RWPE2 (cell line): ENCODE data around the gene CKMT1A.
"Not testable (repeated sequence)": the region's sequence is repeated elsewhere in the genome, so short reads cannot be mapped to it uniquely, and the experiment has no call there.

Experiments
- ATAC-seq: fragments of 200-7000 bp; cut with Tn5 transposase; 3 replicates; pipeline ENCODE4 v1.9.1; 2021; ENCODE audit warnings: low read depth
- DNase-seq: peaks from one replicate; pipeline ENCODE4 v3.0.0-alpha.2; 2020; ENCODE audit warnings: low spot score
- H3K27ac ChIP-seq: fragments of 450-650 bp; 2 replicates; pipeline ENCODE4 v1.5.1; 2017; ENCODE audit warnings: mild to moderate bottlenecking; ENCODE audit not compliant: poor library complexity, severe bottlenecking
- H3K27me3 ChIP-seq: fragments of 250-450 bp; sonication (Bioruptor Pico); 2 replicates; pipeline ENCODE4 v1.5.1; 2021; ENCODE audit warnings: mild to moderate bottlenecking, moderate library complexity; ENCODE audit not compliant: insufficient read depth, poor library complexity, severe bottlenecking
- H3K36me3 ChIP-seq: fragments of 250-450 bp; sonication (Bioruptor Pico); 2 replicates; pipeline ENCODE4 v1.5.1; 2020; ENCODE audit warnings: low read depth, mild to moderate bottlenecking, moderate library complexity
- H3K4me1 ChIP-seq: fragments of 250-450 bp; sonication (Bioruptor Pico); 2 replicates; pipeline ENCODE4 v1.5.1; 2021; ENCODE audit warnings: mild to moderate bottlenecking, moderate library complexity; ENCODE audit not compliant: insufficient read depth, poor library complexity, severe bottlenecking
- H3K4me3 ChIP-seq: fragments of 250-450 bp; sonication (Bioruptor Pico); 2 replicates; pipeline ENCODE4 v1.5.1; 2021; ENCODE audit warnings: mild to moderate bottlenecking, moderate library complexity; ENCODE audit not compliant: severe bottlenecking
- H3K9me3 ChIP-seq: fragments of 250-450 bp; sonication (Bioruptor Pico); 2 replicates; pipeline ENCODE4 v1.5.1; 2021; ENCODE audit warnings: mild to moderate bottlenecking, moderate library complexity; ENCODE audit not compliant: severe bottlenecking
- CTCF ChIP-seq: fragments of 450-650 bp; IDR thresholded peaks from one replicate; pipeline ENCODE4 v1.5.1; 2017; ENCODE audit warnings: mild to moderate bottlenecking, moderate library complexity; ENCODE audit not compliant: poor library complexity, severe bottlenecking

The CKMT1A gene

GRCh38 chr15:43735416-43735815 lies 41.8 kb downstream of the CKMT1A start:
- Histone ChIP-seq H3K4me1 (no peaks in the 10 kb centered on the region), H3K4me3 (no peak overlapping the region), H3K27me3 (no peaks in the 10 kb centered on the region), H3K27ac (no peak overlapping the region), H3K36me3 (no peaks in the 10 kb centered on the region), H3K9me3 (no peaks in the 10 kb centered on the region)
- no peak for DNase-seq
- TF ChIP-seq CTCF = no peak
- no peak for ATAC-seq

- H3K27ac ChIP-seq = peak within 1 kb of the TSS; percentile 70
- not testable (repeated sequence) for H3K27me3 ChIP-seq, H3K9me3 ChIP-seq
- peak within 1 kb of the TSS; percentile 62 for H3K4me3 ChIP-seq
- ATAC-seq (peak; percentile 93), DNase-seq (peak; percentile 97)
- H3K36me3 ChIP-seq = peaks cover 45% of the 10 kb centered on the region
- H3K4me1 ChIP-seq = peaks cover 22% of the 10 kb centered on the region
Measured at GRCh38 chr15:43746245-43746902, 52.7 kb downstream of the CKMT1A start, which contains the start of gene PDIA3. PDIA3 (plus strand) TSS chr15:43746438; CDS start chr15:43746540, 102 bp downstream.

DNA sequence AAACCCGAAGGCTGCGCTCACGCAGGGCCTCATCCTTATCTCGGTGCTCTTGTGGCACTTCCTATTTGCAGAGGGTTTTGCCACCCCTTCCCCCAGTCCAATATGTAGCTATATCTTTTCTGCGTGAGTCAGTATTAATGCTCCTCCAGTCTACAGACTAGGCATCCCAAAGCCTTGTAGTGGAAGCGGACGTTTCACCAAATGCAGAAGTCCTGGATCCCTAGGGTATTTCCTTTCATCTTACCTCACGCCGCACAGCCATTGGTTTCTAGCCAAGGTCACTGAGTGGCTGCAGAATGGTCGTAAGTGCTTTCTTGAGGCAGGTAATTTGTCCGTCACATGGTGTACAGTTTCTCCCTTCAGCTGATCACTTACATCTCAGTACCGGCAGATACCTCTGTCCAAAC lies 53.2 kb downstream of the CKMT1A start:
- Histone ChIP-seq H3K27ac (peak overlapping the region; percentile 70), H3K4me3 (peak overlapping the region; percentile 62), H3K4me1 (peaks cover 24% of the 10 kb centered on the region), H3K36me3 (peaks cover 51% of the 10 kb centered on the region)
- not testable (repeated sequence) for DNase-seq, H3K27me3 ChIP-seq, H3K9me3 ChIP-seq
- peak; percentile 20 for ATAC-seq

- DNase-seq (no peak), ATAC-seq (no peak)
- no peak overlapping the region for H3K27ac ChIP-seq
- H3K36me3 ChIP-seq = peaks cover 65% of the 10 kb centered on the region
- peak overlapping the region; percentile 62 for H3K4me3 ChIP-seq
- no peaks in the 10 kb centered on the region for H3K9me3 ChIP-seq
- H3K27me3 ChIP-seq = no peaks in the 10 kb centered on the region
- TF ChIP-seq CTCF = no peak
- peaks cover 29% of the 10 kb centered on the region for H3K4me1 ChIP-seq
Measured at GRCh38 chr15:43748376-43748775, 54.7 kb downstream of the CKMT1A start.
